Cerebellar cortex (tissue), 1 donor: ENCODE data around the gene SLC37A3.
A peak's percentile ranks its signal among the peaks of the same experiment; 100 is the strongest.
"Not testable (repeated sequence)": the region's sequence is repeated elsewhere in the genome, so short reads cannot be mapped to it uniquely, and the experiment has no call there.

Source experiments
- DNase-seq: peaks from one replicate; pipeline ENCODE4 v3.0.0-alpha.2; 2015; ENCODE audit warnings: low spot score

The SLC37A3 gene

GRCh38 chr7:140347218-140347617 lies 51.1 kb downstream of the SLC37A3 start:
- no peak for DNase-seq

GRCh38 chr7:140345426-140345825 lies 52.9 kb downstream of the SLC37A3 start:
- no peak for DNase-seq

DNA sequence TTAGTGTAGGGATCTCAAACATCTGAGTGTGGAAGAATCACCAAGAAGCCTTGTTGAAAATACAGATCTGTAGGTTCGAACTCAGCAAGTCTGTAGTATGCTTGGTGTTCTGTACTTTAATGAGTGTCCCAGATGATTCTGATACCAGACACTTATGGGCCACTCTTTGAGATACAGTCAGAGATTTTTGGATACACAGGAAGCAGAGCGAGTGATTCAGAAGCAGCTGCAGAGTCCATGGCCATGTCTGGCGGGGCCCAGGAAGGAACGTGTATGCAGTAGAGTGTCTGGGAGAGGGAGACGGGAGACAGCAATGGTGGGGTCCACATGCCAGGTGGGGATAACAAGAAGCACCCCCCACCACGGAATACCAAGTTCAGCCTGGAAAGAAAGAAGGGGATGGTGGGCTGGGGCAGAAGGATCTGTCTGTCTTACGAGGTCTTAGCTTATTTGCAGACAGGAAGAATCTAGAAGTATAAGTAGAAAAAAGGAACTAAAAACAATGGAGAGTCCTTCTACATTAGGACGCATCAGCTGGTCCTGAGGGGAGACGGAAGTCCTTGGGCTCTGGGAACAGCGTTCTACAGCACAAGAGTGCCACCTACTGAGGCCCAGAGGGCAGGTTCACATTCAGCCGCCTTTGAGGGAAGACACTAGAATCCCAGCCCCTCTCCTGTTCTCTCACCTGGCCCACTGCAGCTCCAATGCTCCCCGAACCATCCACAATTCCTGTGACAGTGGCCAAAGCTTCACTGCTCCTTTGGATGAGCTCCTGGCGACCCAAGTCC lies 55.4 kb downstream of the SLC37A3 start:
- DNase-seq: peak; percentile 37

DNA sequence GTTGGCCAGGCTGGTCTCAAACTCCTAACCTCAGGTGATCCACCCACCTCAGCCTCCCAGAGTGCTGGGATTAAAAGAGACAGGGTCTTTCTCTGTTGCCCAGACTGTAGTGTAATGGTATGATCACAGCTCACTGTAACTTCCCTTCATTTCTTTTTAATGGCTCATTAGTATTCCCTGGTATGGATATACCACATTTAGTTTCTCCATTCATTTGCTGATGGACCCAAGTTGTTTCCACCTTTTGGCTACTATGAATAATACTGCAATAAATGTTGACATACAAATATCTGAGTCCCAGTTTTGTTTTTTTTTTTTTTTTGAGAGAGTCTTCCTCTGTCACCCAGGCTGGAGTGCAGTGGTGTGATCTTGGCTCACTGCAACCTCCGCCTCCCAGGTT lies 59.4 kb downstream of the SLC37A3 start:
- not testable (repeated sequence) for DNase-seq

- no peak for DNase-seq
Measured at GRCh38 chr7:140334341-140335057, 63.8 kb downstream of the SLC37A3 start.

- DNase-seq: no peak
Measured at GRCh38 chr7:140333686-140334085, 64.6 kb downstream of the SLC37A3 start.

DNA sequence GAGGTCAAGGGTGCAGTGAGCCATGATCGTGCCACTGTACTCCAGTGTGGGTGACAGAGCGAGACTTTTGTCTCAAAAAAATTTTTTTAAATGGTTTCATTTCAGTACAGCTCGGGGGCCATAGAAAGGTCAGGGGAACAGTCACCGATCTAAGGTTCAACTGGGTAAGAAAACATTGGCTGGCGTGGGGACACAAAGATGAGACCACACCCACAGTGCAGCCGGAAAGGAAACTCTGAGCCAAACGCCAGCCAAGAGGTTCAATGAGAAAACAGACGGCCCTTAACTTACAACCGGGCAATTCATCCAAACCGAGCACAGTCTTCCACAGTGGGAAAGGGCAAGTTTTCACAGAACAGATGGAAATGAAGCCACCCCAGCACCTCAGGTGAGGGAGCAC lies 65.1 kb downstream of the SLC37A3 start:
- no peak for DNase-seq

DNA sequence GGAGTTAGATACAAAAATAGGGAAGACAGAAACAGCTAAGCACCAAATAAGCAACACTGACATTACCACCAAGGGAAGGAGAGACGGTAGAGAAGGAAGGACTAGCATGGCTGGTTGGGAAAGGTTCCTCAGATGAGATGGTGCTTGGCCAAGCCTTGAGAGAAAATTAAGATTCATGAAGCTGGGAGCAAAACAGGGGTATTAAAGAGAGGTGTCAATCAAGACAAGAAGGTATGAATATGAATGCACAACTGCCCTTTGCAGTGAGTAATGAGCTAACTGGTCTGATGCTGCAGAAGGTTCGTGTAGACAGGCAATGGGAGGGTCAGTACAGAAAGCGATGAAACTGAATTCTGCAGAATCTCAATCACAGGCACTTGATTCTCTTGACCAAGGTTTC lies 67.7 kb downstream of the SLC37A3 start:
- DNase-seq: no peak

GRCh38 chr7:140330128-140330527 lies 68.2 kb downstream of the SLC37A3 start:
- no peak for DNase-seq

DNA sequence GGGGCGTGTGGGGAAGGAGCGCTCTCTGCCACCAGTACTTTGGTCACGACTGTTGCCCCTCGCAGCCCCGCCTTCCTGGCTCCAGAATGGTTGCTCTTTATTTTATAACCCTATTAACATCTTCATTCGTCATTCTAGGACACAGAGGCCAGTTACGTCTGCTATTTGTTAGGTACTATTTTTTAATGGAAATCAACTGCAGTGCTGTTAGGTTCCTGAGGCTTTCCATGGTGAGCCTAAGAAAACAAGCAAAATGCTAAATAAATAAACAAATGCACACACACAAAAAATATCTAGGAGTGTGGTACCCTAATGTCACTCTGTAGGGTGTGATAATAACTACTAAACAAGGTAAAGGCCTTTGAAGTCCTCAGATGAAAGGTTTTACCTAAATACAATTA lies 71.1 kb downstream of the SLC37A3 start:
- DNase-seq: no peak

GRCh38 chr7:140326116-140326928 lies 72.0 kb downstream of the SLC37A3 start:
- peak; percentile 56 for DNase-seq

GRCh38 chr7:140325600-140325999 lies 72.7 kb downstream of the SLC37A3 start:
- DNase-seq: no peak

- DNase-seq: no peak
Measured at GRCh38 chr7:140324714-140325113, 73.6 kb downstream of the SLC37A3 start.

DNA sequence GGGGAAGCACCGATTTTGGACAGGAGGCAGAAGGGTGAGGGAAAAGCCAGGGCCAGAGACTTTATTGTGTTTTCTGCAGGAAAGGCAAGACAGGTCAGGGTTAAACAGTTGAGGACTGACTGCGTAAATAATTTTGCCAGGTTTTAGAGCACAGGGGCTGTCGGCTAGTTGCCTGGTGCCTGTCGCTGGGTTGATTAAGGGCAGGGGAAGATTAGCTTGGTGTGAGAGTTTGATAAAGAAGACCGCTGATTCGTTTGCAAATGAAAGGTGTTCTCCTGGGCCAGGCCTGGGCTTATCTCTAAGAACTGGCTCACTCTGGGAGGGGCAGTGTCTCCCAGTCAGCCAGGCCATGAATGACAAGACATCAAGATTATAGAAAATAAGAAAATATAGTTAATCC lies 75.6 kb downstream of the SLC37A3 start:
- DNase-seq: no peak

DNA sequence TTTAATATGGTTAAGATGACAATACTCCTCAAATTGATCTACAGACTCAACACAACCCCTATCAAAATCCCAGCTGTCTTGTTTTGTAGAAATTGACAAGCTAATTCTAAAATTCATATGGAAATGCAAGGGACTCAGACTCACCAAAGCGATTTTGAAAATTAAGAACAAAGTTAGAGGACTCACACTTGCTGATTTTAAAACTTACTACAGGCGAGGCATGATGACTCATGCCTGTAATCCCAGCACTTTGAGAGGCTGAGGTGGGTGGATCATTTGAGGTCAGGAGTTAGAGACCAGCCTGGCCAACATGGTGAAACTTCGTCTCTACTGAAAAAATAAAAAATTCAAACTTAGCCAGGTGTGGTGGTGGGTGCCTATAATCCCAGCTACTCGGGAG lies 78.3 kb downstream of the SLC37A3 start:
- DNase-seq: not testable (repeated sequence)

- no peak for DNase-seq
Measured at GRCh38 chr7:140317999-140318398, 80.3 kb downstream of the SLC37A3 start.

DNA sequence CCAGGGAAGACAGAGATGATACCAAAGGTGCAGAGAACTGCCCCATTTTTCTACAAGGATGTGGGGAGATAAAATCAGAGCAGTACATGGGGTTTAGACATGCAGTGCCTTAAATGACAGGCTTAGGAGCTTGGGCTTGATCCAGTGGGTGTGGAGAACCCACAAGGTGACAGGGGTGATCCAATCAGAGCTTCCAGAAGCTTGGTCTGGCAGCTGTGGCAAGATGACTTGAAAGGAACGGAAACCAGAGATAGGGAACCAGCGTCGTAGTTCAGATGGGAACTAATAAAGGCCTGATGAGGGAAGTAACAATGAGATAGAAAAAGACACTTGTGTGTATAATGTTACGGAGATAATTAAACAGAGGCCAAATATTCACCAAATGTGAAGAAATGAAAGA lies 80.7 kb downstream of the SLC37A3 start:
- no peak for DNase-seq

GRCh38 chr7:140316165-140316661 lies 82.1 kb downstream of the SLC37A3 start:
- peak; percentile 43 for DNase-seq

GRCh38 chr7:140315498-140316164 lies 82.7 kb downstream of the SLC37A3 start:
- no peak for DNase-seq

DNA sequence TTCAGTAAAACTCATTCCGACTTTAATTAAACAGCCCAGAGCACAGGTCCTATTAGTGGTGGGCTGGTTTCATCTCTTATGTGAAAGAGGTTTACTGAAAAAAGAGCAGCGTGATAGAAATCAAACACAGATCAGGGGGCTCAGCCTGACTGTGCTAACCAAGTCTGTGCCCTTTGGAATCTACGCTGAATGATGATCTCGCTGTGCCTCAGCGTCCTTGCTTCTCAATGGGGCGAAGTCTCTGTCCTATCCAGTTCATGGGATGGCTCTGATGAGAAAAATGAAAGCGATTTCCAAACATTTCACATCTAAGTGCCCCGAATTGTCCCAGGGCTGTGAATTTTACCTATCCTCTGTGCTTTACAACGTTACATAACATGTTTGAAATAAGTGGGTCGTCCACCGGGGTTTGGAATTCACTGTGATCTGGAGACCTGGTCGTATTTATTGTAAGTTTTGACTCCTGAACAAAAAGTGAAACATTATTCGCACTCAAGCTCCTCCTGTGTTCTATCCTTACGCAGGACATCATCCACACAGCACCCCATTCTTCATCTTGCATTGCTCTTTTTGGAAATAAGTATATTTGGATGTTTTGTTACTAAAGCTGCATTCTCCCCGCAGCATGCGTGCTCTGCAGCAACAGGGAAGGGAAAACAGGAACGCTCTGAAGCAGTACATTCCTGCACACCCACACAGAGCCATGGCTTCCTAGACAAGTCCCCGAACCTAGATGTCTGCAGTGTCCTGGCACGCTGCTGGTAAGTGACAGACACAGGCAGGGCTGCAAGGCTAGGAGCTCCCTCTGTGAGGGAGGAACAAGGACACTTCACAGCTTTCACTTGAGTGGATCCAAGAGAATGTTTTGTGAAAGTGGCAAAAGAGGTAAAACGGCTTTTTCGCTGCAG lies 83.5 kb downstream of the SLC37A3 start:
- peak; percentile 18 for DNase-seq
